Measurements from ENCODE around the gene HACL1.
"Not testable (repeated sequence)": the region's sequence is repeated elsewhere in the genome, so short reads cannot be mapped to it uniquely, and the experiment has no call there.

HACL1 gene

GRCh38 chr3:15541371-15541770 is 60.0 kb downstream of the HACL1 start:
- no peak overlapping the region for H3K4me3 ChIP-seq (replicated peaks in 1 of 2; ENCODE audit: low read depth in 2 of 2, low read length in 2 of 2)
- TF ChIP-seq CTCF (IDR thresholded peaks at IDR 0.05; ENCODE audit: low read depth, low read length): no peak

GRCh38 chr3:15539066-15539465 is 62.3 kb downstream of the HACL1 start:
- DNase-seq (ENCODE audit: low read depth in 2 of 2): no peak
- H3K4me3 ChIP-seq (replicated peaks in 1 of 2; ENCODE audit: low read depth in 2 of 2, low read length in 2 of 2): no peak overlapping the region
- no peak for TF ChIP-seq CTCF (IDR thresholded peaks at IDR 0.05; ENCODE audit: low read depth, low read length)

More at GRCh38 chr3:15541371-15541770, 60.0 kb downstream of the HACL1 start:
- no peak for DNase-seq (ENCODE audit: low read depth in 2 of 2)

- no peak for DNase-seq (ENCODE audit: low read depth in 2 of 2)
- no peak overlapping the region for H3K4me3 ChIP-seq (replicated peaks in 1 of 2; ENCODE audit: low read depth in 2 of 2, low read length in 2 of 2)
- TF ChIP-seq CTCF (IDR thresholded peaks at IDR 0.05; ENCODE audit: low read depth, low read length): no peak
Observed at GRCh38 chr3:15538345-15538744, 63.0 kb downstream of the HACL1 start.

GRCh38 chr3:15536856-15537255 is 64.5 kb downstream of the HACL1 start:
- DNase-seq (ENCODE audit: low read depth in 2 of 2): no peak
- no peak overlapping the region for H3K4me3 ChIP-seq (replicated peaks in 1 of 2; ENCODE audit: low read depth in 2 of 2, low read length in 2 of 2)
- TF ChIP-seq CTCF (IDR thresholded peaks at IDR 0.05; ENCODE audit: low read depth, low read length): no peak

DNA sequence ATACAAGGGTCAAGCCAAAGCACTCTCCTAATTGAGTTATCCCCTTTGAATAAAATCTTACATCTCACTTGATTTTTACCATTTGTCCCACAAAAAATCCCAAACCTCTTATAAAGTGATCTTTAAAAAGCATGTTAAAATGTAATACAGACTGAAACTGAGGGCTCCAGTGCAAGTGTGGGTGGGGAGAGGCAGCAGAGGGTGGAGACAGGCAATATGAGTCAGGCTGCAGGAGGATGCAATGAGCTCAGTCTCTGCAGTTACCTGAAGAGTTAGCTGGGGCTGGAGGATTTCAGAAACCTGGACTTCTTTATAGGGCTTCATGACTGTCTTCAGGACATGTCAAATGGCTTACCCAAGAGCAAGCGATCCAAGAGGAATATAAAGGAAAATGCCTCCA is 65.6 kb downstream of the HACL1 start:
- no peak for TF ChIP-seq CTCF (IDR thresholded peaks at IDR 0.05; ENCODE audit: low read depth, low read length)
- DNase-seq (ENCODE audit: low read depth in 2 of 2): no peak
- H3K4me3 ChIP-seq (replicated peaks in 1 of 2; ENCODE audit: low read depth in 2 of 2, low read length in 2 of 2): no peak overlapping the region

DNA sequence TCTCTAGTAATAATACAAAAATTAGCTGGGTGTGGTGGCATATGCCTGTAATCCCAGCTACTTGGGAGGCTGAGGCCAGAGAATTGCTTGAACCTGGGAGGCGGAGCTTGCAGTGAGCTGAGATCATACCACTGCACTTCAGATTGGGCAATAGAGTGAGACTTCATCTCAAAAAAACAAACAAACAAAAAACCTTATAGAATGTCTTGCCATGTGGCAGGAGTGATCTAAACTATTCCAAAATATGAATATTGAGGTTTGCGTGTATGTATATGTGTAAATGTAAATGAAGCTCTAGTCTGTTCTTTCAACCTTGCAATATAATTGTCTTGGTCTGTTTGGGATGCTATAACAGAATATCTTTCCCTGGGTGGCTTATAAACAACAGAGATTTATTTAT is 68.8 kb downstream of the HACL1 start:
- not testable (repeated sequence) for DNase-seq (ENCODE audit: low read depth in 2 of 2); H3K4me3 ChIP-seq (replicated peaks in 1 of 2; ENCODE audit: low read depth in 2 of 2, low read length in 2 of 2)

GRCh38 chr3:15531346-15531745 is 70.0 kb downstream of the HACL1 start:
- no peak for DNase-seq (ENCODE audit: low read depth in 2 of 2)
- H3K4me3 ChIP-seq (replicated peaks in 1 of 2; ENCODE audit: low read depth in 2 of 2, low read length in 2 of 2): no peak overlapping the region
- TF ChIP-seq CTCF (IDR thresholded peaks at IDR 0.05; ENCODE audit: low read depth, low read length): no peak
